Ovary (tissue), 1 donor: Measurements from ENCODE around the gene ARMCX5.
A peak's percentile ranks its signal among the peaks of the same experiment; 100 is the strongest.

Source experiments
- EP300 ChIP-seq: sonication (generic); formaldehyde crosslinking; IDR thresholded peaks from one replicate; pipeline ENCODE4 v1.6.1; 2017; ENCODE audit warnings: antibody characterized with exemption
- POLR2A ChIP-seq: fragments of 450-650 bp; IDR thresholded peaks from one replicate; pipeline ENCODE4 v1.6.1; 2017; ENCODE audit warnings: antibody characterized with exemption, mild to moderate bottlenecking, moderate library complexity

DNA sequence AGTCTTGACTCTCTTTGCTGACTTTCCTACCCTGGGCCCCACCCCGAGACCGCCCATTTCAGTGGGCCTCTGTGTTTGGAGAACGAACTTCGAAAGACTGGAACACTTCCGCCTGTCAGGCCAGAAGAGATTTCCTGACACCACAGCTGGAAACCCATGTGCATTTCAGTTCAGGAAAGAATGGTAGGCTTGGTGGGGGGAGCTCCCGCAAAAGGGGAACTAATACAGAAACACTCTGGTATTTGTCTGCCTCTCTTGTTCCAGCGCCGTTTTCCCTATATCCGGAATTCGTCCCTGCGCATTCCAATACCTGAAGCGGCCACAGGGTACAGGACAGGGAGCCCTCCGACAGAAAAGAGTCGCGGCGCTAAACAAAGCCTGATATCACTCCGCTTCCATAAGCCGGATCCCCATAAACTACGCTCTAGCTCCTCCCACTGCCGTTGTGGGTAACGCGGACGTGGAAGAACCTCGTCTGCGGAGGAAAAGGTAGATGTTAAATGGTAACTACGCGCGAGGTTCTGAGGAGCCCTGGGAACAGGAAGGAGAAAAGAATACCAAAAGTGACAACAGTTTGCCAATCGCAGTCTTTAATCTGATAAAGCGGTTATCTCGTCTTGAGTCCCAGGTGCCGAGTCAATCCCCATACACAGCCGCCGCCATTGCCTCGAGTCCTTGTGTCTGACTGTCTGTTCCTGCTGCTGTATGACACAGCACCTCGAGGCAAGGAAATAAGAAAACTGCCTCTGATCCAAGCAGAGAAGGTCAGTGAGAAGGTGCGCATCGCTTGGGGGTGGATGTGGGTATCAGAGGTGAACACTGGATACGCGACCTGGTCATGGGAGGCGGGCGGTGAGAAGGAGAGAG, at the start of gene ARMCX5:
- TF ChIP-seq EP300 (no peak), POLR2A (peak; percentile 54)
